GM12878 (cell line): ENCODE results near the gene COX6B2. TPM values are rescaled to one million over a fixed set of nuclear protein-coding genes. Genes with fewer than 3 reads are reported as not detected.

Experiments used
- ATAC-seq: fragments of 200-7000 bp; cut with Tn5 transposase; 3 replicates; pipeline ENCODE4 v1.9.1; 2020; ENCODE audit warnings: mild to moderate bottlenecking, moderate library complexity
- BruUV-seq: library from RNA; stranded (reverse); fragments of 400-500 nt; replicated peaks from 2 replicates; lab custom pipeline; 2021; lab: Mats Ljungman, UMichigan
- CTCF ChIA-PET: fragments of 300-600 bp; sonication (Branson Sonifier 250); formaldehyde crosslinking; extraction: SDS; loops from one replicate; lab custom pipeline; 2021; ENCODE audit warnings: inconsistent platforms; lab: Yijun Ruan, JAX
- POLR2A ChIA-PET: fragments of 350-600 bp; formaldehyde crosslinking; extraction: SDS; loops from one replicate; lab custom pipeline; 2021; ENCODE audit warnings: inconsistent platforms; lab: Charles Lee
- RAD21 ChIA-PET: fragments of 300-600 bp; sonication (Branson Sonifier 250); formaldehyde crosslinking; loops from one replicate; lab custom pipeline; 2023; ENCODE audit warnings: antibody characterized with exemption; ENCODE audit not compliant: unreplicated experiment; lab: Charles Lee
- SMC1A ChIA-PET: fragments of 300-600 bp; sonication (Branson Sonifier 250); formaldehyde crosslinking; loops from one replicate; lab custom pipeline; 2023; ENCODE audit not compliant: unreplicated experiment, uncharacterized antibody; lab: Charles Lee
- DNase-seq: peaks from one replicate; pipeline ENCODE4 v3.0.0-alpha.2; 2011; ENCODE audit warnings: low read depth, low spot score
- FAIRE-seq: peaks from 3 replicates; lab custom pipeline; 2011; peaks lifted over from hg19 to GRCh38; lab: Jason Lieb, UNC
- H2AFZ ChIP-seq: 2 replicates; pipeline ENCODE4 v1.6.0; 2011; ENCODE audit warnings: low read depth, low read length, control low read depth; ENCODE audit not compliant: control insufficient read depth
- H3K27ac ChIP-seq: 2 replicates; pipeline ENCODE4 v1.5.1; 2011; ENCODE audit warnings: control low read depth; ENCODE audit not compliant: control insufficient read depth, insufficient read depth
- H3K27me3 ChIP-seq, 2 experiments: replicated peaks in 1 of 2; 2 replicates each; pipeline versions ENCODE4 v1.6.0 to v1.6.1; 2011; ENCODE audit warnings: low read length in 1 of 2; ENCODE audit not compliant: control insufficient read depth in 2 of 2, insufficient read depth in 2 of 2
- H3K36me3 ChIP-seq, 2 experiments: 2 replicates each; pipeline ENCODE4 v1.5.1; 2011; ENCODE audit warnings: low read length in 1 of 2; ENCODE audit not compliant: control insufficient read depth in 2 of 2, insufficient read depth in 2 of 2
- H3K4me1 ChIP-seq: 2 replicates; pipeline ENCODE4 v1.6.1; 2011; ENCODE audit warnings: mild to moderate bottlenecking, low read length, moderate library complexity, mixed read lengths; ENCODE audit not compliant: control insufficient read depth, insufficient read depth
- H3K4me2 ChIP-seq: 2 replicates; pipeline ENCODE4 v1.6.0; 2011; ENCODE audit warnings: control low read depth; ENCODE audit not compliant: control insufficient read depth, insufficient read depth
- H3K4me3 ChIP-seq: fragments of 200-600 bp; sonication (generic); 2 replicates; pipeline ENCODE4 v1.5.1; 2016
- H3K79me2 ChIP-seq: 2 replicates; pipeline ENCODE4 v1.6.0; 2011; ENCODE audit warnings: low read length; ENCODE audit not compliant: control insufficient read depth, insufficient read depth
- H3K9ac ChIP-seq: 2 replicates; pipeline ENCODE4 v1.8.0; 2011; ENCODE audit warnings: low read length, control low read depth, mixed read lengths; ENCODE audit not compliant: control insufficient read depth, insufficient read depth
- H3K9me3 ChIP-seq: replicated peaks from 3 replicates; pipeline ENCODE4 v1.5.1; 2011; ENCODE audit warnings: mild to moderate bottlenecking, low read length; ENCODE audit not compliant: control insufficient read depth, insufficient read depth
- H4K20me1 ChIP-seq: 2 replicates; pipeline ENCODE4 v1.6.0; 2011; ENCODE audit not compliant: control insufficient read depth, insufficient read depth
- ATF7 ChIP-seq: fragments of 450-650 bp; IDR thresholded peaks from 2 replicates; pipeline ENCODE4 v1.6.1; 2016; ENCODE audit warnings: low read depth, mild to moderate bottlenecking
- CBX5 ChIP-seq: sonication (generic); IDR thresholded peaks from 2 replicates; pipeline ENCODE4 v1.6.1; 2016; ENCODE audit warnings: low read depth, moderate library complexity, mild to moderate bottlenecking, inconsistent platforms
- DPF2 ChIP-seq: fragments of 450-650 bp; IDR thresholded peaks from 2 replicates; pipeline ENCODE4 v1.6.1; 2017; ENCODE audit warnings: mild to moderate bottlenecking
- EED ChIP-seq: sonication (generic); IDR thresholded peaks from 2 replicates; pipeline ENCODE4 v1.6.1; 2016; ENCODE audit warnings: antibody characterized with exemption, low read depth
- EP300 ChIP-seq, 2 experiments: fragments of 150-350 bp in 1 of 2; IDR thresholded peaks; 2 replicates each; pipeline ENCODE4 v1.6.1; 2011 to 2012; ENCODE audit warnings: low read depth in 2 of 2, low read length in 2 of 2, borderline replicate concordance in 1 of 2, improper control_type of control experiment in 1 of 2, inconsistent platforms in 1 of 2; ENCODE audit not compliant: control insufficient read depth in 1 of 2
- IKZF2 ChIP-seq, 2 experiments: fragments of 450-650 bp; IDR thresholded peaks; 2 replicates each; pipeline ENCODE4 v1.6.1; 2017; ENCODE audit warnings: mild to moderate bottlenecking in 2 of 2, moderate library complexity in 2 of 2
- JUND ChIP-seq: IDR thresholded peaks from 2 replicates; pipeline ENCODE4 v1.6.1; 2012; ENCODE audit warnings: low read depth, mild to moderate bottlenecking, low read length, improper control_type of control experiment, moderate library complexity
- KAT2A ChIP-seq: conservative IDR thresholded peaks from 2 replicates; pipeline ENCODE4 v1.6.1; 2011; ENCODE audit warnings: low read depth, low read length; ENCODE audit not compliant: control insufficient read depth
- NBN ChIP-seq: fragments of 450-650 bp; IDR thresholded peaks from 2 replicates; pipeline ENCODE4 v1.6.1; 2016
- NFIC ChIP-seq: IDR thresholded peaks from 2 replicates; pipeline ENCODE4 v1.6.1; 2012; ENCODE audit warnings: low read depth, mild to moderate bottlenecking, inconsistent platforms, low read length, moderate library complexity
- NR2C2 ChIP-seq: IDR thresholded peaks from 2 replicates; pipeline ENCODE4 v1.6.1; 2011; ENCODE audit warnings: borderline replicate concordance, low read depth; ENCODE audit not compliant: control insufficient read depth, insufficient read length
- RBBP5 ChIP-seq: fragments of 200-600 bp; sonication (generic); conservative IDR thresholded peaks from 2 replicates; pipeline ENCODE4 v1.6.1; 2016
- WGBS: methylation state at CpG from one replicate; pipeline ENCODE4 v1.1.6; 2016; ENCODE audit warnings: low lambda C conversion rate; ENCODE audit not compliant: insufficient replicate concordance, insufficient coverage; ENCODE audit errors: missing lambda C conversion rate; 5-methylcytosine and 5-hydroxymethylcytosine counted together
- in situ Hi-C: fragments of 300-500 bp; cut with MboI; formaldehyde crosslinking; loops from 9 replicates; pipeline ENCODE4 v1.14.3; 2018; ENCODE audit warnings: mixed read lengths
- intact Hi-C: fragments of 100-400 bp; cut with micrococcal nuclease; formaldehyde crosslinking; loops from one replicate; pipeline ENCODE4 v1.14.2; 2022; ENCODE audit not compliant: unreplicated experiment
- polyA plus RNA-seq, 11 experiments: library from polyadenylated mRNA; depleted of rRNA in 4 of 11; unstranded in 6 of 11; stranded (reverse) in 5 of 11; fragments of >200 nt; fragmentation: Nextera tagmentation in 4 of 11; fragmentation: Illumina TruSeq in 1 of 11; extraction: Ambion mirVana in 4 of 11; extraction: Trizol in 1 of 11; gene quantifications; 1 replicate in 1 of 11; 2 replicates in 10 of 11; pipeline versions ENCODE4 v1.2.1 to v1.2.3, GENCODE V29; 2011 to 2016; ENCODE audit warnings: inconsistent platforms in 2 of 11, missing spikeins in 2 of 11, low read depth in 1 of 11
- total RNA-seq, 4 experiments: library from RNA; depleted of rRNA in 3 of 4; stranded (reverse); fragments of >200 nt in 3 of 4; fragmentation: Illumina TruSeq in 1 of 4; extraction: Trizol in 1 of 4; gene quantifications; 2 replicates each; pipeline versions ENCODE4 v1.2.1 to v1.2.3, GENCODE V29; 2013 to 2021
- TF ChIP-seq, protein P1 (sequence below): fragments of 450-650 bp; IDR thresholded peaks from 2 replicates; pipeline ENCODE4 v1.6.1; 2018; ENCODE audit warnings: borderline replicate concordance, mild to moderate bottlenecking; ENCODE audit not compliant: partially characterized antibody
- TF ChIP-seq, protein P2 (sequence below): IDR thresholded peaks from 2 replicates; pipeline ENCODE4 v1.6.1; 2012; ENCODE audit warnings: mild to moderate bottlenecking, low read depth, low read length

COX6B2 gene
- total and polyA plus RNA-seq, 10 of the 15 experiments (the other 5 are each of a cell fraction or from before 2014, with no cell fraction given): 0.05 to 0.08 (median 0.07) TPM; not detected in 6

DNA sequence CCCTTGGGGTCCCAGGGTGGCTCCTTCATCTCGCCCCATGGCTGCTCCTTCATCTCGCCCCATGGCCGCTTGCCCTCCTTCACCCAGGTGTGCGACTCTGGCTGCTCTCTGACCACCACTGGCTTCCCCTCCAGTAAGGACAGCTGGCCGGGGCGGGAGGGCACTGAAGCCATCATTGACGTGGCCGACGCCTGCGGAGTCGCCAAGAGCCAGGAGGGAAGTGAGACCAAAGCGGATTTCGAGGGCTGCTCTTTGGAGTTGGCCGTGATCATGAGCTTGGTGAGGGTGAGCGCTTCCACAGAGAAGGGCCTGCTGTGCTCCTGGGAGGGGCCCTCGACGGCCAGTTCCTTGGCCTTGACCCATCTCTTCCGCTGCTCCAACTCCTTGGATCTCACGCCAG lies 4.0 kb upstream of the COX6B2 start:
- 71% methylated on average over 19 of the region's 19 CpGs for WGBS
- CTCF ChIA-PET: no interaction called here
- no peak for DNase-seq

DNA sequence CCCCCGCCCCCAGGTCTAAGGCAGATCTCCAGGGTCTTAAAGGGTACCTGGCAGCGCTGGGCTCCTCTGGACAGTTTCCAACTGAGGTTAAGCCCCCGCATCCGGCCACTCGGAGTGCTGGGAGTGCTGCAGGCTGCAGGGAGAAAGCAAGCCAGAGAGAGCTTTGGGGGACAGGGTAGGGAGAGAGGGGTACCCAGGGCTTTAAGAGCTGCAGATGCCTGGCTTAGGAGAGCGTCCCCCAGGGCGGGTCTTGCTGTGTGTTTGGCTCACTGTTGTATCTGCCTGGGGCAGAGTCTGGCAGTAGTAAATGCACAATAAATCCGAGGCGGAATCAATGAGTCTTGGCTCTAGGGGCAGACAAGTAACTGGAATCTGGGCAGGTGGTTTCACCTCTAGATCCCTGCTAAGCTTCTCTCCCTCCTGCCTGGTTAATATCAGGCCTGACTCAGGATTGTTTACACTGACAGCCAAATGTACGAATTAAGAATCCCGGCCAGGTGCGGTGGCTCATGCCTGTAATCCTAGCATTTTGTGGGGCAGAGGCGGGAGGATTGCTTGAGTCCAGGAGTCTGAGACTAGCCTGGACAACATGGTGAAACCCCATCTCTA lies 798 bp upstream of the COX6B2 start:
- H3K79me2 ChIP-seq: no peaks in the 10 kb centered on the region
- no peak for DNase-seq
- ATAC-seq: no peak
- H3K27me3 ChIP-seq: peaks cover 4 to 13% of the 10 kb centered on the region in 2 experiments; a peak in 3 of 4 replicates
- SMC1A ChIA-PET: no interaction called here
- RAD21 ChIA-PET: no interaction called here
- intact Hi-C loops: no loop called here
- WGBS: 39% methylated on average over 12 of the region's 13 CpGs
- BruUV-seq: no TSS peak
- no peaks in the 10 kb centered on the region for H3K36me3 ChIP-seq
- no peak overlapping the region for H3K4me3 ChIP-seq
- CTCF ChIA-PET: no interaction called here
- no peak for TF ChIP-seq NR2C2
- TF ChIP-seq, protein P1, sequence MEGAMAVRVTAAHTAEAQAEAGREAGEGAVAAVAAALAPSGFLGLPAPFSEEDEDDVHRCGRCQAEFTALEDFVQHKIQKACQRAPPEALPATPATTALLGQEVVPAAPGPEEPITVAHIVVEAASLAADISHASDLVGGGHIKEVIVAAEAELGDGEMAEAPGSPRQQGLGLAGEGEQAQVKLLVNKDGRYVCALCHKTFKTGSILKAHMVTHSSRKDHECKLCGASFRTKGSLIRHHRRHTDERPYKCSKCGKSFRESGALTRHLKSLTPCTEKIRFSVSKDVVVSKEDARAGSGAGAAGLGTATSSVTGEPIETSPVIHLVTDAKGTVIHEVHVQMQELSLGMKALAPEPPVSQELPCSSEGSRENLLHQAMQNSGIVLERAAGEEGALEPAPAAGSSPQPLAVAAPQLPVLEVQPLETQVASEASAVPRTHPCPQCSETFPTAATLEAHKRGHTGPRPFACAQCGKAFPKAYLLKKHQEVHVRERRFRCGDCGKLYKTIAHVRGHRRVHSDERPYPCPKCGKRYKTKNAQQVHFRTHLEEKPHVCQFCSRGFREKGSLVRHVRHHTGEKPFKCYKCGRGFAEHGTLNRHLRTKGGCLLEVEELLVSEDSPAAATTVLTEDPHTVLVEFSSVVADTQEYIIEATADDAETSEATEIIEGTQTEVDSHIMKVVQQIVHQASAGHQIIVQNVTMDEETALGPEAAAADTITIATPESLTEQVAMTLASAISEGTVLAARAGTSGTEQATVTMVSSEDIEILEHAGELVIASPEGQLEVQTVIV: no peak
- TF ChIP-seq, protein P2, sequence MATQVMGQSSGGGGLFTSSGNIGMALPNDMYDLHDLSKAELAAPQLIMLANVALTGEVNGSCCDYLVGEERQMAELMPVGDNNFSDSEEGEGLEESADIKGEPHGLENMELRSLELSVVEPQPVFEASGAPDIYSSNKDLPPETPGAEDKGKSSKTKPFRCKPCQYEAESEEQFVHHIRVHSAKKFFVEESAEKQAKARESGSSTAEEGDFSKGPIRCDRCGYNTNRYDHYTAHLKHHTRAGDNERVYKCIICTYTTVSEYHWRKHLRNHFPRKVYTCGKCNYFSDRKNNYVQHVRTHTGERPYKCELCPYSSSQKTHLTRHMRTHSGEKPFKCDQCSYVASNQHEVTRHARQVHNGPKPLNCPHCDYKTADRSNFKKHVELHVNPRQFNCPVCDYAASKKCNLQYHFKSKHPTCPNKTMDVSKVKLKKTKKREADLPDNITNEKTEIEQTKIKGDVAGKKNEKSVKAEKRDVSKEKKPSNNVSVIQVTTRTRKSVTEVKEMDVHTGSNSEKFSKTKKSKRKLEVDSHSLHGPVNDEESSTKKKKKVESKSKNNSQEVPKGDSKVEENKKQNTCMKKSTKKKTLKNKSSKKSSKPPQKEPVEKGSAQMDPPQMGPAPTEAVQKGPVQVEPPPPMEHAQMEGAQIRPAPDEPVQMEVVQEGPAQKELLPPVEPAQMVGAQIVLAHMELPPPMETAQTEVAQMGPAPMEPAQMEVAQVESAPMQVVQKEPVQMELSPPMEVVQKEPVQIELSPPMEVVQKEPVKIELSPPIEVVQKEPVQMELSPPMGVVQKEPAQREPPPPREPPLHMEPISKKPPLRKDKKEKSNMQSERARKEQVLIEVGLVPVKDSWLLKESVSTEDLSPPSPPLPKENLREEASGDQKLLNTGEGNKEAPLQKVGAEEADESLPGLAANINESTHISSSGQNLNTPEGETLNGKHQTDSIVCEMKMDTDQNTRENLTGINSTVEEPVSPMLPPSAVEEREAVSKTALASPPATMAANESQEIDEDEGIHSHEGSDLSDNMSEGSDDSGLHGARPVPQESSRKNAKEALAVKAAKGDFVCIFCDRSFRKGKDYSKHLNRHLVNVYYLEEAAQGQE: no peak
- no peak overlapping the region for H3K27ac ChIP-seq
- H4K20me1 ChIP-seq: no peaks in the 10 kb centered on the region; the same call in 1 of the 2 replicates
- no peak overlapping the region for H3K9ac ChIP-seq
- no peak for FAIRE-seq
- in situ Hi-C loops: no loop called here
- H3K4me1 ChIP-seq: no peaks in the 10 kb centered on the region; the same call in 1 of the 2 replicates
- H2AFZ ChIP-seq: no peak overlapping the region
- POLR2A ChIA-PET: no interaction called here
- H3K4me2 ChIP-seq: no peak overlapping the region
- no peaks in the 10 kb centered on the region for H3K9me3 ChIP-seq

More for the DNA sequence above, 4.0 kb upstream of the COX6B2 start:
- ChIA-PET POLR2A (no interaction called here), SMC1A (no interaction called here), RAD21 (no interaction called here)
- BruUV-seq: no TSS peak
- Histone ChIP-seq H4K20me1 (no peaks in the 10 kb centered on the region), H3K36me3 (no peaks in the 10 kb centered on the region), H3K4me1 (no peaks in the 10 kb centered on the region), H3K27me3 (peaks cover 0 to 8% of the 10 kb centered on the region in 2 experiments; a peak in 3 of 4 replicates), H3K27ac (no peak overlapping the region), H3K4me3 (no peak overlapping the region), H3K4me2 (no peak overlapping the region), H2AFZ (no peak overlapping the region), H3K9ac (no peak overlapping the region), H3K79me2 (no peaks in the 10 kb centered on the region), H3K9me3 (no peaks in the 10 kb centered on the region)
- FAIRE-seq: no peak
- no peak for ATAC-seq
- TF ChIP-seq KAT2A (no peak), CBX5 (no peak), NFIC (no peak), JUND (no peak), RBBP5 (no peak), ATF7 (no peak), EP300 (IDR thresholded peaks at IDR 0.05; ENCODE audit: borderline replicate concordance in 1 of 2, control insufficient read depth in 1 of 2, low read depth in 2 of 2, low read length in 2 of 2) (no peak), NBN (no peak), IKZF2 (IDR thresholded peaks at IDR 0.05) (no peak), DPF2 (no peak), EED (no peak)
- in situ Hi-C loops (no loop called here), intact Hi-C loops (no loop called here)
